GM18867 (cell line): ENCODE data around the gene FAM236C.
"Not testable (repeated sequence)": the region's sequence is repeated elsewhere in the genome, so short reads cannot be mapped to it uniquely, and the experiment has no call there.

ENCODE experiments used
- ATAC-seq: cut with Tn5 transposase; IDR thresholded peaks from one replicate; pipeline ENCODE4 v1.9.1; 2021; ENCODE audit warnings: mild to moderate bottlenecking, moderate library complexity; ENCODE audit not compliant: unreplicated experiment

The FAM236C gene

DNA sequence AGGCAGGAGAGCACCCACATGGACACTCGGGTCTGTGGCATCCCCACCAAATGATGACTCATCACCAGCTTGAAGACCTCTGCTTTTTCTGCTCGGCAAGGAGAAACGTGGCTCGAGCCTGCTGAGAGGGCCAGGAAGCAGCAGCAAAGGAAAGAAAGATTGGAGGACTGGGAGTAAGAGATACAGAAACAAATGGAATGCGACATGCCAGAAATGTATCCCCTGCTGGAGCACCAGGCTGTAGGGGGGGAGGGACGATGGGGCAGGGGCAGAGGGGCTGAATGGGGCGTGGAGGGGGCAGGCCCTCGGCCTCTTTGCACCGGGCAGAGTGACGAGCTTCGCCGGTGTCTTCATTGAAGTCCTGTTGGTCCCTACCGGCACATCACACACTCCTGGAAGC lies at the start of gene FAM236C:
FAM236C (plus strand) TSS at position 301 of the 400 bp plus-strand sequence. CDS start 100 bp downstream, outside the sequence.
- ATAC-seq, result not testable (repeated sequence)

DNA sequence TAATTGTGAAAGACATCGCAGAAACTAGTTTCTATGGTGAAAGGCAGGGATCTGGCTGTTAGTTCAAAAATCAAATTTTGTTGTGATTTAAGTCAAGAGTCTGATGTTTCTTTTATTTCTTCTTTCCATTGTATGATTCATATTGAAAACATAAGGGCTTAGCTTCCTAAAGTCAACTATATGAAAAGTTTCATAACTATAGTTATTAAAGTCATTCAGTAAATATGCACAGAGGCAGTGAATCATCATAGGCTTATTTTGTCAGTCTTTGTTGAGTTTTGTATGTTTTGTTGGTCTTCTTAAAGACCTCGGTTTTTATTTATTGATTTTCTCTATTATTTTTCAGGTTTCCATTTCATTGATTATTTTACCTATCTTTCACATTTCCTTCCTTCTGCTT lies 29.5 kb upstream of the FAM236C start:
- not testable (repeated sequence) for ATAC-seq

DNA sequence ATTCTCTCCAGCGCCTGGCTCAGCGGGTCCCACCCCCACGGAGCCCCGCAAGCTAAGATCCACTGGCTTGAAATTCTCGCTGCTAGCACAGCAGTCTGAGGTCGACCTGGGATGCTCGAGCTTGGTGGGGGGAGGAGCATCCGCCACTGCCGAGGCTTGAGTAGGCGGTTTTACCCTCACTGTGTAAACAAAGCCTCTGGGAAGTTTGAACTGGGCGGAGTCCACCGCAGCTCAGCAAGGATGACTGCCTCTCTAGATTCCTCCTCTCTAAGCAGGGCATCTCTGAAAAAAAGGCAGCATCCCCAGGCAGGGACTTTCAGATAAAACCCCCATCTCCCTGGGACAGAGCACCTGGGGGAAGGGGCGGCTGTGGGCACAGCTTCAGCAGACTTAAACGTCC lies 22.7 kb upstream of the FAM236C start:
- ATAC-seq, result not testable (repeated sequence)

DNA sequence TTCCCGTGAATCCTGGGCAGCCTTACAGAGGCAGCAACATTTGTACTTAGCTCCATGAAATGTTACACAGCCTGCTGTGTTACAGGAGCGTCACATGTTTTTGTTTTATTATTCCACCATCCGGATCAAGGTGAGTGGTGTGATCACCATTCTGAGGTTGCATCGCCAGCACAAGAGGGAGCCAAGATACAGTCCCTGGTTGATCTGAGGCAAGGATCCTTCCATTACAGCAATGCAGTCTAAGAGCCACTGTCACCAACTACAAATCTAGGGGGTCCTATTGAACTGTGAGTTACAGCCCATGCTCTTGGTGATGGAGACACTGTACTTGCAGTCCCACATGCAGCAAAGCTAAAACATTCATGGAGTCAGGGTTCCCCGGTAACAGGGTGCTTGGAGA lies 3.7 kb downstream of the FAM236C start:
- not testable (repeated sequence) for ATAC-seq

DNA sequence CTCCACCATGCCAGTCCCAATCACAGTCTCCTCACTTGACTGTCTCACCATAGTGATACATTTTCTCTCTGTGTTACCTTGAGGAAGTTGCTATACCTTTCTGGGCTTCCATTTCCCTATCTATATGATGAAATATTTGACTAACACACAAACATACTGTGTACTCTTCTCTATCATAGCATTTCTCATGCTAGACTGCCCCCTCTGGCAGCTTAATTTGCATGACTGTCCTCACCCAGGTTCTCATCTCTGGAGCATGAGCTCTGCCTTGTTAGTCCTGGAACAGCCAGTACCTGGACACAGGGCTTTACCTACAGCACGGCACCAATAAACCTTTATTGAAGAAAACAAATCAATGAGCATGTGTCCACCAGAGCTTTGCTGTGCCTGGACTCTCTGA lies 19.9 kb downstream of the FAM236C start:
- not testable (repeated sequence) for ATAC-seq

DNA sequence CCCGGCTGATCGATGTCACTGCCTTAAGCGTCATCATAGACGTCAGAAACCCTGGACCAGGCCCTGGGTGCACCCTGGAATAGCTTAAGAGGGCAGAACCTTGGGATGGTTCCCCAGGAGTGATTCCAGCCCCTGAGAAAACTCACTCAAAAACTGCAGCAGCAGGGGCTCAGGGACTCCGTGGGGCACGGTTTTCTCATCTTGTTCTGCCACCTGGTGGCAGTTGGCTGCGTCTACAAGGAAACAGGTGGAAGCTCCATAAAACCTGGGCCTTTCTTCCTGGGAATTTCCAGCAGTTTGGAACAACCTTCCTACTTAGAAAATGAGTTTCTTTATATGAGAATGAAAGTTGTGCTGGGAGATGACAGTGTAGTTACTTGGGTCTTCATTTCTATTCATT lies 24.0 kb downstream of the FAM236C start:
- ATAC-seq, result not testable (repeated sequence)

DNA sequence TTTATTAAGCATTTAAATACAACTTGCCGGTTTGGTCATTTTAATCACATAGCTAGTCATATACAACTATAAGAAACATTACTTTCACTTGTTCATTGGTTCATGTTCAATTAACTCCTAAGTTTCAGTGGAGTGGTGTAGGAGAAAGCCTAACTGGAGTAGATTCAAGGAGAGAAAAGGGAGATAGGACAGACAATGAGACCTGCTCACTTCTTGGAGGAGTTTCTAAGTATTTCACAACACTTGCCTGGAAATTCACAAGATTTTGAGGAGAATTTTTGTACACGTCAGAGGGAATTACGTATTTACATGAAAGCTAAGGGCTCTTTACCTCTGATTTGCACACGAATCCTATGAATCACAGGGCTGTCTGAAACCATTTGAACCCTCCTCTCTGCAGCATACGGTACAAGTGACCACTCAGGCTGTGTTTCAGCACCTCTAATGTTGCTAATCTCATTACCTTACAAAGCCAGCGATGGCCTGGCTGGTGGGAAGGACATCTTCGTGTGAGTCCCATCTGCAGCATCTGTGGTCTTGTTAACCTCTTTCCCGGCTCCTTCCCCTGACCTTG lies 24.6 kb downstream of the FAM236C start:
- not testable (repeated sequence) for ATAC-seq

DNA sequence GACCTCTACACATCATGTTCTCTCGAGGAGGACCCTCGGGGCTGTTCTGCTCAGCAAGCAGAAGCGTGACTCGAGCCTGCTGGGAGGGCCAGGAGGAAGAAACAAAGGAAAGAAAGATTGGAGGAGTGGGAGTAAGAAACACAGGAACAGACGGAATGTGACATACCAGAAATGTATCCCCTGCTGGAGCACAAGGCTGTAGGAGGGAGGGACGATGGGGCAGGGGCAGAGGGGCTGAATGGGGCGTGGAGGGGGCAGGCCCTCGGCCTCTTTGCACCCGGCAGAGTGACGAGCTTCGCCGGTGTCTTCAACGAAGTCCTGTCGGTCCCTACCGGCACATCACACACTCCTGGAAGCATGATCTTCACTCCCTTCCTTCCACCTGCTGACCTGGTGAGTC lies 25.5 kb downstream of the FAM236C start, which contains the start of gene FAM236A:
FAM236A (plus strand) TSS at position 301 of the 400 bp plus-strand sequence; CDS start at position 358, 57 bp downstream.
- ATAC-seq, result not testable (repeated sequence)

DNA sequence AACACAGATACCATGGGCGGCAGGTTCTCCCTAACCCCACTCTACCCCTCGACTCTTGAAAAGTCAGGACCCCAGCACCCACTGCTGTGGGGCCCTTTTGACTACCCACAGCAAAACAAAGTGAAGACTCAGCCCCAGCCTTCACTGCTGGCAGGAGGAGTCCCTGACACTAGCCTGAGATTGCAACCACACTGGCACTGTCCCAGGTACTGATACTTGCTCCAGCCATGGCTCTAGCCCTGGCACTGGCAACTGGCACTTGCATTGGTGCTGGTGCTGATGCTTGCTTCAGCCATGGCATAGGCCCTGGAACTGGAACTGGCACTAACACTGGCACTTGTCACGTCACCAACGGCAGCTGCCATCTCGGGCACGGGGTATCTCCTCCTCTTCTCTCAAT lies 29.9 kb downstream of the FAM236C start:
- not testable (repeated sequence) for ATAC-seq

DNA sequence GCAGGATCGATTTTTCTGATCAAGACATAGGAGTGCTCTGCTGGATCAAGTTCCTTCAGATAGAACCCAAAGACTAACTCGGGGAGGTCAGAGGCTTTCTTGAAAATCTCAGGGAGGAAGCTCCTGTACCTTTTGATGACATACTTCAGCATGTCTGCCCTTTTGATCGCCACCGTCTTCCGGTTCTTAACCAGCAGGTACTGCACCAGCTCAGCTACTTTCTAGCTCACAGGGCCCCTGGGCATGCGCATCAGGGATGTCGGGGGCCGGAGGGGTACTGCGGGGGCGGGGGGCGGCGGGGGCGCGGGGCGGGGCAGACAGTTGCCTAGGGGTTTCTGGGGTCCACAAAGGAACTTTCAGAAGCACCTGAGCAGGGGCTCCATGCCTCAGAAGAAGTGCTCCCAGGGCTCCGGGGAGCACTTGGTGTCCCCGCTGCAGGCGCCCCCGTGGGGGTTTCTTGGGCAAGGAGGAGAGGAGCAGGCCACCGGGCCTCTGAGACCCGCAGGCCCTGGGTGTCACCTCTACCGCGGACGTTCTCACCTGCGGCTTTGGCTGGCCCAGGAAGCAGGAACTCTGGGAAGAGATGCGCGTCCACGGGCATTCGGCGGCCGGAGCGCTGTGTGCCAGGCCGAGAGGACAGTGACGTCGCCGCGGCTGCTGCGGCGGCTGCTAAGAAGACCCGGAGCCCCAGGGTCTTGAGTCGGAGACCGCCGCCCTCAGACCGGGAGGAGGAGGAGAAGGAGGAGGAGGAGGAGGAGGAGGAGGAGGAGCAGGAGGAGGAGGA lies 30.8 kb downstream of the FAM236C start:
- peak; percentile 77 for ATAC-seq

DNA sequence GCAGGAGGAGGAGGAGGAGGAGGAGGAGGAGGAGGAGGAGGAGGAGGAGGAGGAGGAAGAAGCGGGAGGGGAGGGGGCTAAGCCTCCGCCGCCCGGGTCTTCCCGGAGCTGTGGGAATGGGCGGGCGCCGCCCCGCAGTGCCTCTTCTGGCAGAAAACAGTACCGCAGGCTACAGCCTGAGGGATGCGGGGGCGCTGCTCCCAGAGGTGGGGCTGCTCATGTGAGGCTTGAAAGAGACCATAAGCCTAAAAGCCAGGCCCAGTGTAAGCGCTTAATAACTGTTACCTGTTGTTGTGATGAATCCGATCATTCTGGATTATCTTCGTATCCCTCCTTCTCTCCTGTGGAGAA lies 31.4 kb downstream of the FAM236C start, which contains the start of gene DMRTC1:
DMRTC1 (minus strand) TSS at position 19 of the 351 bp plus-strand sequence. CDS start 68,143 bp downstream, outside the sequence.
- ATAC-seq, result peak; percentile 90

DNA sequence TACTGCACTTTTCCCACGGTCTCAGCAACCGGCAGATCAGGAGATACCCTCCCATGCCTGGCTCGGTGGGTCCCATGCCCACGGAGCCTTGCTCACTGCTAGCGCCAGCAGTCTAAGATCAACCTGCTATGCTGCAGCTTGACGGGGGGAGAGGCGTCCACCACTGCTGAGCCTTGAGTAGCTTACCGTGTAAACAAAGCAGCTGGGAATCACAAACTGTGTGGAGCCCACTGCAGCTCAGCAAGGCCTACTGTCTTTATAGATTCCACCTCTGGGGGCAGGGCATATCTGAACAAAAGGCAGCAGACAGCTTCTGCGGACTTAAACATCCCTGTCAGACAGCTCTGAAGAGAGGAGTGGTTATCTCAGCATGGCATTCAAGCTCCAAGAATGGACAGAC lies 47.6 kb downstream of the FAM236C start:
- ATAC-seq, result not testable (repeated sequence)
